ENCODE results near the gene PDZRN3. TPM values are rescaled to one million over a fixed set of nuclear protein-coding genes. Genes with fewer than 3 reads are reported as not detected.
"Not testable (repeated sequence)": the region's sequence is repeated elsewhere in the genome, so short reads cannot be mapped to it uniquely, and the experiment has no call there.

The PDZRN3 gene
- total RNA-seq, 1 donor from 2014 or later, result 45.7 TPM

- FAIRE-seq, result no peak
- no peak for DNase-seq (ENCODE audit: low spot score in 2 of 2)
Measured at GRCh38 chr3:73470860-73471259, 153.9 kb downstream of the PDZRN3 start.

GRCh38 chr3:73469331-73469730 lies 155.4 kb downstream of the PDZRN3 start:
- FAIRE-seq (no peak), DNase-seq (ENCODE audit: low spot score in 2 of 2) (no peak)

GRCh38 chr3:73467211-73467610 lies 157.5 kb downstream of the PDZRN3 start:
- no peak for DNase-seq (ENCODE audit: low spot score in 2 of 2)
- FAIRE-seq, result no peak

- FAIRE-seq (no peak), DNase-seq (ENCODE audit: low spot score in 2 of 2) (no peak)
Measured at GRCh38 chr3:73465926-73466325, 158.8 kb downstream of the PDZRN3 start.

- DNase-seq (ENCODE audit: low spot score in 2 of 2); FAIRE-seq: not testable (repeated sequence)
Measured at GRCh38 chr3:73464126-73464525, 160.6 kb downstream of the PDZRN3 start.

GRCh38 chr3:73461547-73461946 lies 163.2 kb downstream of the PDZRN3 start:
- DNase-seq (ENCODE audit: low spot score in 2 of 2), result no peak
- no peak for FAIRE-seq

- FAIRE-seq (no peak), DNase-seq (ENCODE audit: low spot score in 2 of 2) (no peak)
Measured at GRCh38 chr3:73459711-73460110, 165.0 kb downstream of the PDZRN3 start.

- DNase-seq (ENCODE audit: low spot score in 2 of 2) (no peak), FAIRE-seq (no peak)
Measured at GRCh38 chr3:73453666-73454065, 171.1 kb downstream of the PDZRN3 start.

- DNase-seq (ENCODE audit: low spot score in 2 of 2) (no peak), FAIRE-seq (no peak)
Measured at GRCh38 chr3:73452729-73453128, 172.0 kb downstream of the PDZRN3 start.

- FAIRE-seq (no peak), DNase-seq (ENCODE audit: low spot score in 2 of 2) (no peak)
Measured at GRCh38 chr3:73451301-73451944, 173.3 kb downstream of the PDZRN3 start.

GRCh38 chr3:73449774-73450173 lies 175.0 kb downstream of the PDZRN3 start:
- no peak for FAIRE-seq
- DNase-seq (ENCODE audit: low spot score in 2 of 2), result no peak

- no peak for DNase-seq (ENCODE audit: low spot score in 2 of 2)
- no peak for FAIRE-seq
Measured at GRCh38 chr3:73448761-73449301, 175.9 kb downstream of the PDZRN3 start.

GRCh38 chr3:73448041-73448440 lies 176.7 kb downstream of the PDZRN3 start:
- no peak for DNase-seq (ENCODE audit: low spot score in 2 of 2)
- no peak for FAIRE-seq

GRCh38 chr3:73447111-73447510 lies 177.6 kb downstream of the PDZRN3 start:
- no peak for FAIRE-seq
- no peak for DNase-seq (ENCODE audit: low spot score in 2 of 2)

GRCh38 chr3:73446467-73447110 lies 178.2 kb downstream of the PDZRN3 start:
- DNase-seq (ENCODE audit: low spot score in 2 of 2), result no peak
- no peak for FAIRE-seq

- FAIRE-seq (no peak), DNase-seq (ENCODE audit: low spot score in 2 of 2) (no peak)
Measured at GRCh38 chr3:73442886-73443285, 181.9 kb downstream of the PDZRN3 start.

- DNase-seq (ENCODE audit: low spot score in 2 of 2), result no peak
- no peak for FAIRE-seq
Measured at GRCh38 chr3:73442152-73442551, 182.6 kb downstream of the PDZRN3 start.

GRCh38 chr3:73437828-73438227 lies 186.9 kb downstream of the PDZRN3 start:
- DNase-seq (ENCODE audit: low spot score in 2 of 2), result no peak
- FAIRE-seq, result no peak

- no peak for DNase-seq (ENCODE audit: low spot score in 2 of 2)
- FAIRE-seq, result no peak
Measured at GRCh38 chr3:73435055-73435454, 189.7 kb downstream of the PDZRN3 start.

GRCh38 chr3:73433687-73434086 lies 191.1 kb downstream of the PDZRN3 start:
- DNase-seq (ENCODE audit: low spot score in 2 of 2) (no peak), FAIRE-seq (no peak)

- no peak for DNase-seq (ENCODE audit: low spot score in 2 of 2)
- no peak for FAIRE-seq
Measured at GRCh38 chr3:73433079-73433478, 191.7 kb downstream of the PDZRN3 start.

- FAIRE-seq, result no peak
- no peak for DNase-seq (ENCODE audit: low spot score in 2 of 2)
Measured at GRCh38 chr3:73432706-73433032, 192.1 kb downstream of the PDZRN3 start.
